Measurements from ENCODE around the gene SLBP.

Gene SLBP

GRCh38 chr4:1748465-1748995 lies 36.4 kb upstream of the SLBP start:
- peak; percentile 61 for DNase-seq

GRCh38 chr4:1747603-1747967 lies 35.5 kb upstream of the SLBP start:
- peak; percentile 21 for DNase-seq

GRCh38 chr4:1746919-1747602 lies 34.9 kb upstream of the SLBP start:
- DNase-seq = no peak

GRCh38 chr4:1746265-1746691 lies 34.2 kb upstream of the SLBP start:
- peak; percentile 41 for DNase-seq

- no peak for DNase-seq
These were observed 33.6 kb upstream of the SLBP start for GRCh38 chr4:1745697-1746096.

GRCh38 chr4:1745165-1745564 lies 33.0 kb upstream of the SLBP start:
- DNase-seq = no peak

GRCh38 chr4:1744552-1744951 lies 32.4 kb upstream of the SLBP start:
- no peak for DNase-seq

- no peak for DNase-seq
These were observed 31.9 kb upstream of the SLBP start for GRCh38 chr4:1743975-1744374.

GRCh38 chr4:1743551-1743950 lies 31.4 kb upstream of the SLBP start:
- DNase-seq = no peak

- no peak for DNase-seq
These were observed 29.1 kb upstream of the SLBP start for GRCh38 chr4:1741208-1741607.

GRCh38 chr4:1740021-1740545 lies 28.0 kb upstream of the SLBP start:
- DNase-seq = no peak

- no peak for DNase-seq
These were observed 27.2 kb upstream of the SLBP start for GRCh38 chr4:1739358-1739757.

GRCh38 chr4:1738410-1738809 lies 26.3 kb upstream of the SLBP start:
- DNase-seq = no peak

GRCh38 chr4:1737666-1738065 lies 25.5 kb upstream of the SLBP start:
- DNase-seq = no peak

GRCh38 chr4:1736812-1737211 lies 24.7 kb upstream of the SLBP start:
- no peak for DNase-seq

GRCh38 chr4:1735215-1735614 lies 23.1 kb upstream of the SLBP start:
- no peak for DNase-seq

GRCh38 chr4:1732911-1733310 lies 20.8 kb upstream of the SLBP start:
- no peak for DNase-seq

GRCh38 chr4:1731180-1731579 lies 19.1 kb upstream of the SLBP start:
- no peak for DNase-seq

- DNase-seq = no peak
These were observed 18.5 kb upstream of the SLBP start for GRCh38 chr4:1730532-1731135.

GRCh38 chr4:1728061-1728980 lies 16.2 kb upstream of the SLBP start:
- DNase-seq = no peak

- peak; percentile 66 for DNase-seq
These were observed 15.3 kb upstream of the SLBP start for GRCh38 chr4:1727117-1728031.
